Right atrium auricular region (tissue), 2 donors: ENCODE results near the gene PTGES3L. TPM values are rescaled to one million over a fixed set of nuclear protein-coding genes. Genes with fewer than 3 reads are reported as not detected.
A peak's percentile ranks its signal among the peaks of the same experiment; 100 is the strongest.
"Not testable (repeated sequence)": the region's sequence is repeated elsewhere in the genome, so short reads cannot be mapped to it uniquely, and the experiment has no call there.

Experiments used
- DNase-seq: peaks from one replicate; pipeline ENCODE4 v3.0.0-alpha.2; 2019; ENCODE audit warnings: low spot score
- H3K27ac ChIP-seq, 2 donors: fragments of 200-600 bp; sonication (generic); 1 replicate in 1 of 2; 2 replicates in 1 of 2; pipeline ENCODE4 v1.5.1; 2016 to 2019
- H3K27me3 ChIP-seq, 2 donors: fragments of 200-600 bp; sonication (generic); one replicate each; pipeline versions ENCODE4 v1.5.1 to v1.6.0; 2017 to 2019
- H3K36me3 ChIP-seq: fragments of 200-600 bp; sonication (generic); one replicate; pipeline ENCODE4 v1.5.1; 2016
- H3K4me1 ChIP-seq, 2 donors: fragments of 200-600 bp; sonication (generic); one replicate each; pipeline versions ENCODE4 v1.5.1 to v1.6.0; 2017 to 2019
- H3K4me3 ChIP-seq, 2 donors: fragments of 200-600 bp; sonication (generic); 1 replicate in 1 of 2; 2 replicates in 1 of 2; pipeline ENCODE4 v1.5.1; 2017 to 2019; ENCODE audit warnings: mild to moderate bottlenecking in 1 of 2, moderate library complexity in 1 of 2
- H3K9me3 ChIP-seq, 2 donors: fragments of 200-600 bp; sonication (generic); one replicate each; pipeline ENCODE4 v1.5.1; 2019
- CTCF ChIP-seq, 2 donors: fragments of 200-600 bp; sonication (generic); IDR thresholded peaks; one replicate each; pipeline ENCODE4 v1.5.1; 2019; ENCODE audit warnings: antibody characterized with exemption in 2 of 2
- total RNA-seq, 2 donors: library from RNA; depleted of rRNA; stranded (reverse); fragments of >200 nt; gene quantifications; one replicate each; pipeline ENCODE4 v1.1.0, GENCODE V29; 2016

PTGES3L gene
- total RNA-seq, 2 donors from 2014 or later, result 29.6 to 52.3 TPM

GRCh38 chr17:42920922-42921321 is 59.0 kb downstream of the PTGES3L start:
- DNase-seq, result no peak
- no peak for TF ChIP-seq CTCF (IDR thresholded peaks at IDR 0.05)
- Histone ChIP-seq H3K4me3 (no peak overlapping the region), H3K9me3 (no peaks in the 10 kb centered on the region), H3K27ac (peak overlapping the region in 1 of 2 donors; percentile 24), H3K4me1 (peaks cover 0 to 22% of the 10 kb centered on the region in 2 donors), H3K27me3 (no peaks in the 10 kb centered on the region), H3K36me3 (no peaks in the 10 kb centered on the region)

- Histone ChIP-seq H3K27ac (no peak overlapping the region), H3K9me3 (no peaks in the 10 kb centered on the region), H3K4me3 (no peak overlapping the region), H3K27me3 (no peaks in the 10 kb centered on the region), H3K36me3 (no peaks in the 10 kb centered on the region), H3K4me1 (peaks cover 0 to 22% of the 10 kb centered on the region in 2 donors)
- DNase-seq, result no peak
- no peak for TF ChIP-seq CTCF (IDR thresholded peaks at IDR 0.05)
These were observed 59.6 kb downstream of the PTGES3L start for GRCh38 chr17:42920106-42920900.

- not testable (repeated sequence) for DNase-seq, H3K27me3 ChIP-seq, H3K36me3 ChIP-seq, H3K27ac ChIP-seq, H3K4me3 ChIP-seq, H3K9me3 ChIP-seq
- H3K4me1 ChIP-seq, result peaks cover 0 to 22% of the 10 kb centered on the region in 2 donors
These were observed 60.3 kb downstream of the PTGES3L start for GRCh38 chr17:42919522-42920077.

GRCh38 chr17:42918902-42919521 is 60.9 kb downstream of the PTGES3L start:
- no peak for DNase-seq
- H3K36me3 ChIP-seq, result no peaks in the 10 kb centered on the region
- H3K27ac ChIP-seq, result no peak overlapping the region
- H3K27me3 ChIP-seq, result no peaks in the 10 kb centered on the region
- no peak for TF ChIP-seq CTCF (IDR thresholded peaks at IDR 0.05)
- H3K9me3 ChIP-seq, result no peaks in the 10 kb centered on the region
- H3K4me1 ChIP-seq, result peaks cover 0 to 22% of the 10 kb centered on the region in 2 donors
- no peak overlapping the region for H3K4me3 ChIP-seq

Other genes starting within 250 kb of the PTGES3L start
- 10 to 100 TPM; 30.5 to 32.5 TPM for gene EZH1, start 235.0 kb downstream of the PTGES3L start, total RNA-seq
- gene RAMP2, start 218.9 kb downstream of the PTGES3L start, total RNA-seq, result 10 to 100 TPM; 28.9 to 35.2 TPM
- gene VPS25, start 206.6 kb downstream of the PTGES3L start, total RNA-seq, result 10 to 100 TPM; 37.9 to 39.8 TPM
- under 1 TPM in 1 of 2 donors, not detected in 1; 0.08 TPM for gene WNK4, start 199.5 kb downstream of the PTGES3L start, total RNA-seq
- gene COA3, start 181.4 kb downstream of the PTGES3L start, total RNA-seq, result 10 to 100 TPM; 71.6 to 77.4 TPM
- gene CNTD1, start 181.2 kb downstream of the PTGES3L start, total RNA-seq, result under 1 TPM in 1 of 2 donors, not detected in 1; 0.16 TPM
- gene BECN1, start 155.8 kb downstream of the PTGES3L start, total RNA-seq, result 100 to 1,000 TPM in 1 of 2 donors, 10 to 100 TPM in 1; 67.9 to 105 TPM
- gene PSME3, start 146.7 kb downstream of the PTGES3L start, total RNA-seq, result 10 to 100 TPM; 63.8 to 66.1 TPM
- gene AOC2, start 135.5 kb downstream of the PTGES3L start, total RNA-seq, result under 1 TPM in 1 of 2 donors, not detected in 1; 0.55 TPM
- gene AOC3, start 128.9 kb downstream of the PTGES3L start, total RNA-seq, result 10 to 100 TPM in 1 of 2 donors, 1 to 10 TPM in 1; 7.8 to 10.3 TPM
- not detected for gene G6PC1, start 79.3 kb downstream of the PTGES3L start, total RNA-seq
- 10 to 100 TPM; 17.8 to 24.6 TPM for gene AARSD1, start 15.6 kb downstream of the PTGES3L start, total RNA-seq
- gene RUNDC1, start 485 bp upstream of the PTGES3L start, total RNA-seq, result 10 to 100 TPM in 1 of 2 donors, 1 to 10 TPM in 1; 9.9 to 11.1 TPM
- 1,000 to 10,000 TPM in 1 of 2 donors, 100 to 1,000 TPM in 1; 551 to 1,071 TPM for gene RPL27, start 18.3 kb upstream of the PTGES3L start, total RNA-seq
- gene IFI35, start 26.7 kb upstream of the PTGES3L start, total RNA-seq, result 10 to 100 TPM; 11.4 to 19.0 TPM
- gene VAT1, start 42.3 kb upstream of the PTGES3L start, total RNA-seq, result 10 to 100 TPM; 51.4 to 99.8 TPM
- gene RND2, start 45.2 kb upstream of the PTGES3L start, total RNA-seq, result 1 to 10 TPM in 1 of 2 donors, under 1 TPM in 1; 0.63 to 3.5 TPM
- gene BRCA1, start 145.3 kb upstream of the PTGES3L start, total RNA-seq, result 1 to 10 TPM; 5.4 to 8.4 TPM
- 100 to 1,000 TPM in 1 of 2 donors, 10 to 100 TPM in 1; 94.0 to 101 TPM for gene NBR1, start 191.1 kb upstream of the PTGES3L start, total RNA-seq
- gene TMEM106A, start 231.8 kb upstream of the PTGES3L start, total RNA-seq, result 1 to 10 TPM; 2.4 to 3.5 TPM
- not detected for gene CCDC200, start 248.5 kb upstream of the PTGES3L start, total RNA-seq